Activated CD4-positive, alpha-beta T cell treated with anti-CD3 and anti-CD28 coated beads, Interleukin-2, amount 50 U/mL, for 16 hours (primary cell): Measurements from ENCODE around the gene ANKRD49.

Source experiments
- DNase-seq: peaks from one replicate; pipeline ENCODE4 v3.0.0-alpha.2; 2020

ANKRD49 gene

DNA sequence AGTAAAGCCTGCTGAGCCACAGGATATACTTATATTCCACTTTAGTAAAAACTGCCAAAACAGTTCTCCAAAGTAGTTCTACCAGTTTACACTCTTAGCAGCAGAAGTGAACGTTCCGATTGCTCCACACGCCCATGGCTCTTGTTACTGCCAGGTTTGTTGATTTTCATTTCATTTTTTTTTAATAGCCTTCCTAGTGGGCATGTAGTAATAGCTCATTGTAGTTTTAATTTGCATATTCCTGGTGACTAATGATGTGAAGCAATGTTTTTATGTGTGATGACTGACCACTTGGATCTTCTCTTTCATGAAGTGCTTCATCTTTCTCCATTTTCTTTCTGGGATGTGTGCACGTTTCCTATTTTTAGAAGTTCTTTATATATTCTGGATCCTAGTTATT lies 13.7 kb downstream of the ANKRD49 start:
- no peak for DNase-seq

DNA sequence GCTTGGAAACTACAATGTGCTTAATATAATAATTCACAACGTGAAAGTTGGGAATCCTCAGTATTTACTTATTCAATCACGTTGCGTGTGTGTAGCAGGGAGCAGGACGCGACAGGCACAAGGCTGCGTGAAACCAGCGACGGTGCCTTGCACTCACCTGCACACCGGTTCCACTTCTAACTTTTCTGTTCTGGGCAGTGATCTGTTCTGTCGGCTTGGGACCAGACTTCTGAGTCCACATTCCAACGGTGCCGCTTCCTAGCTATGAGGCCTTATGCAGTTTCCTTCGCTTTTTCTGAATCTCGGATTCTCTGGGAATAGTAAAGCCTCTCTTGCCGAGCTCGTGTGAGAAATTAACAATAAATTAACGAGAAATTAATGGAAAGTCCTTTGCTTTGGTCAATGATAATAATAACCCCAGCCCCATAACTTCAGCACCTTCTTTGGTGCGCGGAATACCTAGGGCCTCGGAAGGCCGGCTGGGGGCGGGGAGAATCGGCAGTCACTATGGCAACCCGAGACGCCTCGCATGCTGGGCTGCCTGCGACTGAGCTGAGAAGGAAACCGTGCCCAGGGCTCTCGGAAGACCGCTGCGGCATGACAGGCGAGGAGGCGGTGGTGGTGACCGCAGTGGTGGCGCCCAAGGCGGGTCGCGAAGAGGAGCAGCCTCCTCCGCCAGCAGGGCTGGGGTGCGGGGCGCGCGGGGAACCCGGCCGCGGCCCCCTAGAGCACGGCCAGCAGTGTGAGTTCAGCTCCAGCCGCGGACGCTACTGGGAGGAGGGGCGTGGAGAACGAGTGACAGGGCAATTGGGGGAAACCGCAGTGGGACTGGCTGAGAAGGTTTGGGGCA lies 18.4 kb downstream of the ANKRD49 start, which contains the start of gene C11orf97:
Gene C11orf97 (plus strand): TSS at position 530 of the 850 bp plus-strand sequence. CDS start 68 bp downstream, at position 598.
- peak; percentile 55 for DNase-seq

DNA sequence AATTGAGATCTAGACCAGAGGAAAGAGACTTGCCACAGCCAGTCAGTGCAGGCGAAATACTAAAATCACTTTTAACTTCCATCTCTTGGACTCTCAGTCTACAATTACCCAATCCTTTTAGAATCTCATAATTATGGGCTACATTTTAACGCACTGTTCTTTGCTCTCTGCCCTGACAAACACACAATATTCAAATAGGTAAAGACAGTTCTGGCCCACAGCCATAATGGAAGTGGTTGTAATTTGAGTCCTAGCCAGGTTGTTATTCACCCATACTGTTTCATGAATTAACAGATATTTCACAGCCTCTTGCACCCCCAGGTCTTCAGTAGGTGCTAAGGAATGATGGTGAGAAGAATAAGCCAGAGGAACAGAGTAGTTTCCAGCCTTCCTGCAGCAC lies 19.3 kb downstream of the ANKRD49 start:
- DNase-seq, result no peak

DNA sequence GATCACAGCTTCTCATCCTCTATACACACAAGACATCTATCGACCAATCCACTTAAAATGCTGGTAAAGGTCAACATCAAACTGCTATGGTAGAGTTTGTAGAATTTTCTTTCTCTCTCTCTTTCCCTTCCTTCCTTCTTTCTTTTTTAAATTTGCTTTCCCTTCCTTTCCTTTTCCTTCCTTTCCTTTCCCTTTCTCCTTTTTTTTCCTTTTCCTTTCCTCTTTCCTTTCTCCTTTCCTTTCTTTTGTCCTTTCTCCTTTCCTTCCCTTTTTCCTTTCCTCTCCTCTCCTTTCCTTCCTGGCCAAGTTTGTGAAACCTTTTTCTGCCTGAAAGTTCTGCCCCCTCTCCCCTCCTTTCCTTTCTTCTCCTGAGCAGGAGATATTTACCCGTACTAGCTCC lies 21.6 kb downstream of the ANKRD49 start:
- DNase-seq, result no peak

DNA sequence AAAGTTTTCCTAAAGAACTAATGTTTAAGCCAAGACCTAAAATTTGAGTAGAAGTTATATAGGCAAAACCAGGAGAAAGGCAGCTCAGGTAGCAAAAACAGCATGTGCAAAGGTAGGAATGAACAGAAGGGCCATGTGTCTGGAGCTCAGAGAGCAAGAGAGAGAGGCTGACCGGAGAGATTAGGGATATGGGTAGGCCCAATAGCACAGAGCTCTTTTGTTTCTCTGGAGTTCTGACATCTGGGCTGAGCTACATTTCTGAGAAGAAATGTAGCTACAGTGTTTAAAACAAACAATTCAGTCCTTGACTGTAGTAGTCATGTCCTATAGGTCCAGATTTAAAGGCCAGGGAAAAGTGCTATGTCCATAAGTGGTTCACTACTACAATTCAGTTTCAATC lies 22.9 kb downstream of the ANKRD49 start:
- DNase-seq, result no peak

DNA sequence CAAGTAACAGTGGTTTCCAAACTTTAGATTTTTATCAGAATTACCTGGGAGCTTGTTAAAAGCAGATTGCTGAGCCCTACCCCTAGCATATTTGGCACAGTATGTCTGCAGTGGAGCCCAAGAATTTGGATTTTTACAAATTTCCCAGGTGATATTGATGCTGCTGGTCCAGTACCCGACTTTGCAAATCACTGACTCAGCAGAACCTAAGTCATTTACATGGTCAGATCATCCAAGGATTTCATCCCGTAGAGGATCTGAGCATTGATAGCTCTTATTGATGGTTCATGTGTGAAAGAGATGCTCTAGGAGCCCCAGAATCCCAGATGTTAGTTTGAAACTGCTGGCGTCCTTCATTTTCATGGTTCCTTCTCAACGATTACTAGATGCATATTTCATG lies 24.5 kb downstream of the ANKRD49 start:
- DNase-seq, result no peak

DNA sequence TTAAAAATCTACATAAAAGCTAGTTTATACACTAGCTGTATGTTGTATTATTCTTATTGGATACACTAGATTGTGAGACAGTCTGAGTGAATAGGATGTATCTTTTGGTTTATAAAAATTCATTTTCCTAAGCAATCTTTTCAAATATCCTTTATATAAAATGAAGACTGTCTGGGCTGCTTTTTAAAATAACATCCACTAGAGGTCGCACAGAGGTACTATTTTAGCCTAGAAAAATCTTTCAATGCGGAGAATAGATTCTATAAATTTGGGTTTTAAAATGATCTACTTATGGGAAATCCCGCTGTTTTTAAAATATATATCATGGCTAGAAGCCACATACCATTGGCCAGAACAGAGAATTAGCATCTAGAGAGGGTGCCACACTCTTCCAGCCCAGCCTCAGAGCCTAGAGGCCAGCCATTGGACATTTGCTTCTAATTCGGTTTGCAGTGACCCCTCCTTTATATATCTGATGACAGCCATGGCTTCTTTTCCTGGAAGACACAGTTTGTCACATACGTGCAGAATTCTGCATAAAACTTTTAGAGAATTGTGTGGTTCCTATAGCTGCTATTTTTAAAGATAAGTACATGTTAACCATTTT lies 25.8 kb downstream of the ANKRD49 start:
- peak; percentile 25 for DNase-seq

DNA sequence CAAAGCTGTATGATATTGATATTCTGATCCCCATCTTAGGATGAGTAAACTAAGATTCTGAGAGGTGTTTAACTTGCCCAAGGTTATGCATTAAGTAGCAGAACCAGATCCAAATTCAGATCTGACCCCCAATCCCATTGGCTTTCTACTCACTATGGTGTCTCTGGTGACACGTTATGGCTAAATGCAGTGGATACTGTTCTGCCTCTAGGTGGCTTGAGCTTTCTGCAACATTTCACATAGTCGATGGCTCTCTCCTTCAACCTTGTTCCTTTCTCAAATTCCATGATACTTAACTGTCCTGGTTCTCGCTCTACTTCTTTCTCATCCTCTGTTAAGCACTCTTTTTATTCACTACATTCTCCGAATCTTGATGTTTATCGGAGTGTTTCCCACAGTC lies 27.9 kb downstream of the ANKRD49 start:
- no peak for DNase-seq

DNA sequence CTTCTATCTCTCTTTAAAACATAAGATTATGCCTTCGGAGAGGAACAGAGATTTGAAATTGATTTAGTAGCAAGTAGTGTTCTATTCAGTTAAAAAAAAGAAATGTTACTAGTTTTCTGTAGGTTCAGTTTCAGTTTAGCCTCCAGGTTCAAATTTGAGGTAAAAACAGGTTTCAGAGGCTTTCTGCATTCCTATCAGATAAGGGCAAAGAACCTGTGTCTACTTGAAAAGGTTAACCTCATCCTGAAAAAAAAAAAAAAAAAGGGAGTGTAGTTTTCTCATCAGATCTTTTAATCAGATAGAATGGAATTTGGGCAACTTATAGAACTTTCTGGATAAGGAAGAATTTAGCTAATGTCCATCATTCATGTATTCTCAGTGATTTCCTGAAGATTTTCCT lies 30.6 kb downstream of the ANKRD49 start:
- DNase-seq, result no peak

DNA sequence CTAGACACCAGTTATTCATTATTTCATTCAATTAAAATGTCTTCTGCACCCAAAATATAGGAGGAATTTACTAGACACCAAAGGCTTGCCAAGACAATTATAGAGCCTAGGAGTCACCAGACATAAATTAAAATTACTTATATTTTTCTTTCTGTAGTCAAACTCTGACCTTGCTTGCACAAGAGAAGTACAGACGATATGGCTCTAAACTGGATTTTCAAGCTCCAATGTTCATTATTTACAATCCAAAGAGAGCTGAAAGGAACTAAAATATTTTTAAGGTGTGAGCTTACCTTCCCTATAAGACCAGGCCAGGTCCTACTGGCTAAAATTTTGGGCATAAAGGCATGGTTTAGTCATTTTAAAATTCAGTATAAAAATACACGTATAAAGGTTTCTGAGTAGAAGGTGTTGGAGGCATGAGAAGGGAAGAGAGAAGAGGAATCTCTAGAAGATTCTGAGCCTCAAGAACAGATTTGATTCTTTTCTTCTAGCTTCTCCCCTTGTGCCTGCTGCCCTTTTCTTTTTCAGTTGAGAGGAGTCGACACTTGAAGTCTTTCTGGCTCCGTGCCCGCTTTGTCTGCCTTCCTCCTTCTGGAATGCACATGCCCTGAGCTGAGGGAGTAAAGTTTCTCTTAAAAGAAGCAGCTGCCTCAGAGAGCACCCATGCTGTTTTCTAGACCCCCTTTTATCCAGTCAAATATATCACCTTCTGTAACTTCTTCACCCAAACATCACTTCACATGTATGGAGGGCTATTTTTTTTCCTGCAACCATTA lies 32.0 kb downstream of the ANKRD49 start:
- no peak for DNase-seq

DNA sequence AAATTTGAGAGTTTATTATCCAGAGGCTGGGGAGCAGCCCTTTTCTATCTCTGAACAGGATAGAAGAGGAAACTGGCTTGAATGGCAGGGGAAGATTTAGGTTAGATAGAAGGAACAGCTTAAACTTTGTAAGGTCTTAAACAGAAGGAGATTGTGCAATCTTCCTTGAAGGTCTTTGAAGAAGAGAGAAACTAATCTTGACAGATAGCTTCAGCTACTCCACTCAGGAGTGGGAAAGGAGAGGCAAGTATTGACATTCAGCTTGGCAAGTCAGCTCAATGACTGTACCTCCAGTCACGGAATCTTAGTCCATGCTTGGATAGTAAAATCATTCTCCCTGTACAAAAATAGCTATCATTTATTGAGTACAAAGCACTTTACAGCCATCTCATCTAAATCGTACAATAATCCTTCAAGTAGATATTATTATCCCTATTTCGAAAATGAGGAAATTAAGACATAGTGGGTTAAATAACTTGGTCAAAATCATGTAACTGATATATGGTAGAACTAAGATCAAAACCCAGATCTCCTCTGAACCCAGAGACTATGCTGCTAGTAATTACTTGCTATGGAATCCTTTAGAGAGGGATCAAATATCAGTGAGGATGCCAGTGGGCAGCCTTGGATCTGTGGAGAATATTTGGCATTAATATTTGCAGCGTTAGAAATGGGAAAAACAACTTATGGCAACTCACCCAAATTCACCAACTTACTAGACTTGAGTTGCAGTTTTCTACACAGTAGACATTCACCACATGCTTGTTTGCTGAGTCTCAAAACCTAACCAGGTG lies 33.1 kb downstream of the ANKRD49 start:
- DNase-seq, result no peak

DNA sequence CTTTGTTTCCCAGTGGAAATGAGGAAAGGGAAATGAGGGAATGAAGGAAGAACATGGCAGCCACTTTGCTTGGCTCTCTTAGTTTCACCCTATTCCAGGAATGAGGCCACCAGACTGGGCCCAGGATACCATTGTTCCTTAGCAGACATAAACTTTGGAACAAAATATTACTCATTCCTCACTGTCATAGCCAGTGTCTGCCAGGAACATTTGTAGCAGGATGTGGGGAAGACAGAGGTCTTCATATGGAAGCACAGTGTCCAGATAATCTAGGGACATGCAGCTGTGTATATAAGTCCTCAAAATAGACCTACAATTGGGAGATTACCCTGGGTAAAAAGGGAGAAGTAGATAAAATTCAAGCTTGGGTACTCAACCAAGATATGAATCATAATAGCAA lies 34.8 kb downstream of the ANKRD49 start:
- DNase-seq, result no peak

DNA sequence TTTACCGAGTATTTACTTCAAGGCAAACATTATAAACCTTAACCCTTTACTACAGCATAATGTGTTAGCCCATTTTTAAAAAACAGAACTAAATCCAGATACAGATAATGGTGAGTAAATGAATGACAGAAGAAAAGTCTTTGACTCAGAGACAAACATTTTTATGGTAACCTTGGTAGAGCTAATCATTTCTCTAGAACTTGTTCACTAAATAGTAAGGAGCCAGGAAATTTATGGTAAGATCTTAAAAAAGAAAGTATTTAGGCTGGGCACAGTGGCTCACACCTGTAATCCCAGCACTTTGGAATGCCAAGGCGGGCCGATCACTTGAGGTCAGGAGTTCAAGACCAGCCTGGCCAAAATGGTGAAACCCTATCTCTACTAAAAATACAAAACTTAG lies 38.4 kb downstream of the ANKRD49 start:
- no peak for DNase-seq

DNA sequence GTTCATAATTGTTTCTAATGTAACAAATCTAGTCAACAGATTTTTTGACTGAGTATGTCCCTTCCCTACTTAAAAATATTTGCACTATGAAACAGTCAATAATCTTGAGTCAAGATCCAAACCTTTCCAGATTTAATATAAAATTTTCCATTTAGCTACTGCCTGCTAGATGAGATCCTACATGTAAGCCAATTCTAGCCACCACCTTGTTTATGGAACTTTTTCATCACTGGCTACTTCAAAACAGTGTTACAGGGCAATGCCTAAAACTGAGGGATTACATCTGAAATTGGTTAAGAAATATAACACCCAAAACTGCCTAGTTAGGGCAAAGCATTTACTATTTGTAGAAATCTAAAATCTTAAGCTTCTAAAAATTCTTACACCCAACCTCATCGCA lies 39.4 kb downstream of the ANKRD49 start:
- DNase-seq, result no peak

DNA sequence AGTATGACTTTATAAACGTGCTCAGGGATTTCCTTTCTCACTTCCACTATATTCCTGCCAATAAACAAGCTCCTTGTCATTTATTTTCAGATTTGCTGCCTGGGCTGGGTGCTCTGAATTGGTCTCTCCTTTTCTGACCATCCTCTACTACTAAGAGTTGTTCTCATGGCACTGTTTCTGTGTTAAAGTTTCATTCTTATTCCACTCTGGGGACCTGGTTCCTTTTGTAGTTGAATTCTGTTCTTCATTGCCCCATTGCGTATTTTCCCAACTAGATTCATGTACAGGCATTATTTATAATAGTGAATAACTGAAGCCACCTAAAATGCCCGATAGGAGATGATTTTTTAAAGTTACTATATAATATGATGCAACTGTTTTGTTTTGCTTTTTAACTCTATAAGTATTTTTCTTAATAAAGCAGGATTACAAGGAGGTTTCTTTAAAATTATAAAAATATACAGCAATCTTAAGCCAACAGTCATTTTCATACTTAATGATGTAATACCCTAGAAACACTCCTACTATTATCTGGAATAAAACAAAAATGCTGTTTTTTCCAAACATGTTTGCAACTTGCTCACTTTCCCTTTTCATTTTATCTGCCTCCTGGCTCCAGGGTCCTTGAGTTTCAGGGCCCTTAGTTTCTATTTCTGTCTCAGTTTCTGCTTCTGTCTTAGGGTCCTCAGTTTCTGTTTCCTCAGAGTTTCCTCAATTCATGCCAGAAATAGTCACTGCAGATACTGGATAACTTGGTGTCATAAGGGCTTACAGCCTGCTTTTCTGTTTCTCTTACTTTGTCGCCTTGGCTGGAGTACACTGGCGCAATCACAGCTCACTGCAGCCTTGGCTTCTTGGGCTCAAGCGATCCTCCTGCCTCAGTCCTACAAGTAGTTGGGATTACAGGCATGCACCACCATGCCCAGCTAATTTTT lies 40.2 kb downstream of the ANKRD49 start:
- no peak for DNase-seq

DNA sequence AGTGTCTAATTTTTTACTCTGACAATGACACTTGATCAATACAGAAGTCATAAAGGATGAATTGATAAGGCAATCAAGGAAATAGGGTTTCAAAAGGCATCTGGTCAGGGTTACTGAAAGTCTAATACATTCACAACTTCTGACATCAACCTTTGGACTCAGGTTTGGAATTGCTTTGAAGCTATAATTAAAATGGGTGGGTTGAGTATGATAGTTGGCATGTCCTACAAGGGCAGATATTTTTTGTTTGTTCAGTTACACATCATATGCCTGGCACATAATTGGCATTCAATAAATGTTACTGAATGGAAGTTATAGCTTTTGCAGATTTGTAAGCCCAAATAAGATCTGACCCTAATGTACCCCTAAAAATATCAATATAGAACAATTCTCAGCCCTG lies 42.6 kb downstream of the ANKRD49 start:
- DNase-seq, result no peak

DNA sequence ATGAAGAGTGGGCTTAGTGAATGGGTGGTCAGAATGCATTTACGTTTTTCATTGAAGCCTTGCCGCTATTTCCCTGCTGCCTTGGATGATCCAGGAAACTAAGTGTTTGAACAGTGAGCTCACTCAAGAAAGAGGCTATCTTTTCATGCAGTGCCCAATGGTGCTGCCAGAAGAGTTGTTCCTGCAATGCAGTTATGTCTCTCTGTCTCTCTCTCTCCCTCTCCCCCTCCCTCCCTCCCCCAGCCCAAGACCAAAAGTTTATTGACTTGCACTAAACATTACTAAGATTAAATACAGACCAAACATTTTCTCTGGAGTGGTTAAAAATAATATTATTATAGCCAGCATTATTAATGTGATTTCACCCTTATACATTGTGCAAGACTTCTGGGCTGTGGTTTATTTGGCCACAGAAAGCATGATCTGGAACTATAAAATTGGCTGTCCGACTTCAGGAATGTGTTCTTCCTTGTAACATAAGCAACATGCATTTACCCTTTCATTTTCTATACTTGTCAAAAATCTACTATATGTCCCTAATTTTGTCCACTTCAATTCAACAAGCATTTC lies 43.3 kb downstream of the ANKRD49 start:
- no peak for DNase-seq

DNA sequence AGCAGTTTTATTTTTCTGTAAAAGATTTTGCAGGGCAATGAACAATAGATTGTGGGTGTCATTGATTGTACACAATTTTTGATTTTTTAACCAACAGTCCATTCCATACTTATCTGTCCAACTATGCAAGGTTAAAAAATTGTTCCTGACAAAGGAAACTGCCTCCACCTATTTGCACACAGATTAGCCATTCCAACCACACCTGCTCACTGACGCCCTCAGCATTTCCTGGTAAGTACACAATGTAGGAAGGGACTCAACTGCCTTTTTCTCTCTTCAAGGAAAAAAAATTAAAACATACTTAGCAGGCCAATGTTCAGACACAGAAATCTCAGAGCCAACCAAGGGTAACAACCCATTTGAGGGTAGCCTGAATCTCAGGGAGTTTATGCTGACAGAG lies 45.6 kb downstream of the ANKRD49 start:
- DNase-seq, result no peak

DNA sequence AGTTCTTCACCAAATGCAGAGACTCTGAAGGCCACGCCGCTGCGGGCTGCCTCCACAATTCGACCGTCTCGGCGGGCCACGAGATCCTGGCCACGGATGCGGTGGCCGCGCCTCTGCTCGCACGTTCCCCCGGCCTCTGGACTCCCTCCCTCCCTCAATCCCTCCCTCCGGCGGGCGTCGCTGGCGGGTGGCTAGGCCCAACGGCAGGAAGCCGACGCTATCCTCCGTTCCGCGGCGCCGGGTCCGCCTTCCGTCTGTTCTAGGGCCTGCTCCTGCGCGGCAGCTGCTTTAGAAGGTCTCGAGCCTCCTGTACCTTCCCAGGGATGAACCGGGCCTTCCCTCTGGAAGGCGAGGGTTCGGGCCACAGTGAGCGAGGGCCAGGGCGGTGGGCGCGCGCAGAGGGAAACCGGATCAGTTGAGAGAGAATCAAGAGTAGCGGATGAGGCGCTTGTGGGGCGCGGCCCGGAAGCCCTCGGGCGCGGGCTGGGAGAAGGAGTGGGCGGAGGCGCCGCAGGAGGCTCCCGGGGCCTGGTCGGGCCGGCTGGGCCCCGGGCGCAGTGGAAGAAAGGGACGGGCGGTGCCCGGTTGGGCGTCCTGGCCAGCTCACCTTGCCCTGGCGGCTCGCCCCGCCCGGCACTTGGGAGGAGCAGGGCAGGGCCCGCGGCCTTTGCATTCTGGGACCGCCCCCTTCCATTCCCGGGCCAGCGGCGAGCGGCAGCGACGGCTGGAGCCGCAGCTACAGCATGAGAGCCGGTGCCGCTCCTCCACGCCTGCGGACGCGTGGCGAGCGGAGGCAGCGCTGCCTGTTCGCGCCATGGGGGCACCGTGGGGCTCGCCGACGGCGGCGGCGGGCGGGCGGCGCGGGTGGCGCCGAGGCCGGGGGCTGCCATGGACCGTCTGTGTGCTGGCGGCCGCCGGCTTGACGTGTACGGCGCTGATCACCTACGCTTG lies 50.2 kb downstream of the ANKRD49 start, which contains the start of gene FUT4:
Gene FUT4 (plus strand): TSS at position 227 of the 951 bp plus-strand sequence. CDS start 213 bp downstream, at position 440.
- peak; percentile 83 for DNase-seq
